ENCODE results near the gene KLHL21.
A peak's percentile ranks its signal among the peaks of the same experiment; 100 is the strongest.
"Not testable (repeated sequence)": the region's sequence is repeated elsewhere in the genome, so short reads cannot be mapped to it uniquely, and the experiment has no call there.

Gene KLHL21, protein sequence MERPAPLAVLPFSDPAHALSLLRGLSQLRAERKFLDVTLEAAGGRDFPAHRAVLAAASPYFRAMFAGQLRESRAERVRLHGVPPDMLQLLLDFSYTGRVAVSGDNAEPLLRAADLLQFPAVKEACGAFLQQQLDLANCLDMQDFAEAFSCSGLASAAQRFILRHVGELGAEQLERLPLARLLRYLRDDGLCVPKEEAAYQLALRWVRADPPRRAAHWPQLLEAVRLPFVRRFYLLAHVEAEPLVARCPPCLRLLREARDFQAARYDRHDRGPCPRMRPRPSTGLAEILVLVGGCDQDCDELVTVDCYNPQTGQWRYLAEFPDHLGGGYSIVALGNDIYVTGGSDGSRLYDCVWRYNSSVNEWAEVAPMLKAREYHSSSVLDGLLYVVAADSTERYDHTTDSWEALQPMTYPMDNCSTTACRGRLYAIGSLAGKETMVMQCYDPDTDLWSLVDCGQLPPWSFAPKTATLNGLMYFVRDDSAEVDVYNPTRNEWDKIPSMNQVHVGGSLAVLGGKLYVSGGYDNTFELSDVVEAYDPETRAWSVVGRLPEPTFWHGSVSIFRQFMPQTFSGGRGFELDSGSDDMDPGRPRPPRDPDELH

GRCh38 chr1:6602669-6603237, at the start of gene KLHL21:
TSS of gene KLHL21 (minus strand) at chr1:6602869. CDS start at chr1:6602817, 52 bp downstream.
- DNase-seq = peak; percentile 40 to 97 (median 90)
- intact Hi-C loops (cut with DNase I) = loop anchor here (10.0 kb wide), 1 partner anchor 48 kb away; the partner anchor contains the start of genes NOL9 and TAS1R1

- intact Hi-C loops (cut with DNase I) = no loop called here
- DNase-seq = no peak
Measured at GRCh38 chr1:6651909-6652308, 49.2 kb upstream of the KLHL21 start.

- DNase-seq = no peak
- intact Hi-C loops (cut with DNase I) = loop anchor here (10.0 kb wide), 1 partner anchor 164 kb away; no protein-coding TSS in a partner anchor
Measured at GRCh38 chr1:6648556-6648955, 45.9 kb upstream of the KLHL21 start.

DNA sequence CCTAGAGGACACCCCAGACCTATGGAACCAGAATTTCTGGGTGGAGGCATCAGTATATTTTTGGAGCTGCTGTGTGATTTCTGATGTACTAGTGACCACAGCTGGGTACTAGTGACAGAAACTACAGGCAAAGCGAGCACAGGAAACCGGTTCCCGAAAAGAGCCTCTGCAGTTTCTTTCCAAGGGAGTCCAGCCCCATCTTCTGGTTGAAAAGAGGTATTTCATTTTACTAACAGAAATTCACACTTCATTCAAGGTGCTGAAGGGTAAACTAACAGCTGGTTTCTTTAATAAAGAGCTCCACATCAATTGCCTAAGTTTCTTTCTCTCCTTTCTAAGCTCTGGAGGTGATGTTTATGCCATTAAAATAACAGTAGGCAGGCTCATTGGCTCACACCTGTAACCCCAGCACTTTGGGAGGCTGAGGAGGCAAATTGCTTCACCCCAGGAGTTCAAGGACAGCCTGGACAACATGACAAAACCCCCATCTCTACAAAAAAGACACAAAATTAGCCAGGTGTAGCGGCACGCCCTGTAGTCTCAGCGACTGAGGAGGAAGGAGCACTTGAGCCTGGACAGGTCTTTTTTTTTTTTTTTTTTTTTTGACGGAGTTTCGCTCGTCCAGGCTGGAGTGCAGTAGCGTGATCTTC, 44.0 kb upstream of the KLHL21 start:
- intact Hi-C loops (cut with DNase I) = loop anchor here (10.0 kb wide), 1 partner anchor 162 kb away; no protein-coding TSS in a partner anchor
- peak in 24 of 42 donors; percentile 13 to 73 (median 40) for DNase-seq

- no peak for DNase-seq
- intact Hi-C loops (cut with DNase I) = loop anchor here (10.0 kb wide), 1 partner anchor 160 kb away; no protein-coding TSS in a partner anchor
Measured at GRCh38 chr1:6645018-6645417, 42.3 kb upstream of the KLHL21 start.

DNA sequence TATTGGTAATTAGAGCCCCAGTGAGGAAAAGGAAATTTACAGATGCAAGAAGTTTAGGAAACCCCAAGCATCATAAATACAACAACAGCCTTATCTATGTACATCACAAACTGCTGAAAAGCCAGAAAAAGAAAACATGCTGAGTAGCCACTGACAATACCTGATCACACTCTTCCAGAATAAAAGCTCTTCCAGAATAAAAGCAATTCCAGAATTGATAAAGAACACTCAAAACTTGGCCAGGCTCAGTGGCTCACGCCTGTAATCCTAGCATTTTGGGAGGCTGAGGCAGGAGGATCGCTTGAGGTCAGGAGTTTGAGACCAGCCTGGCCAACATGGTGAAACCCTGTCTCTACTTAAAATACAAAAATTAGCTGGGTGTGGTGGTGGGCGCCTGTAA, 38.2 kb upstream of the KLHL21 start:
- DNase-seq = not testable (repeated sequence)
- intact Hi-C loops (cut with DNase I) = loop anchor here (10.0 kb wide), 1 partner anchor 156 kb away; no protein-coding TSS in a partner anchor

DNA sequence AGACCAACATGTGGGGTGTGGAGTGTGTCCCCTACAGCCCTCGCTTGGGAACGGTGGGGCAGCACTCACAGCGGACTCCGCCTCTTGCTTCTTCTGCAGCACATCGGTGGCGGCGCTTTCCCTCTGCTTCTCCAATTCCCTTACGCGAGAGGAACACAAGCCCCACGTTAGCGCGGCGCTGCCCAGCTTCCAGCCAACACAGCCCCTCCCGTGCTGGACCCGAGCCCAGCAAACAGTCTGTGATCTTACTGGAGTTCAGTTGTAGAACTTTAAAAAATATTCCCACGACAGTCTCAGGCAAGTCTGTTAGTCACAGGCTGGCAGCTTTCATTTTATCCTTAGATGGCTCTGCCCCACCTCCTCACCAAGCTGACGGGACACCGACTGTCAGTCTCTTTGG, 35.6 kb upstream of the KLHL21 start:
- DNase-seq = peak in 37 of 42 donors; percentile 19 to 78 (median 54)
- intact Hi-C loops (cut with DNase I) = no loop called here

GRCh38 chr1:6637770-6638169, 35.1 kb upstream of the KLHL21 start:
- intact Hi-C loops (cut with DNase I) = no loop called here
- no peak for DNase-seq

DNA sequence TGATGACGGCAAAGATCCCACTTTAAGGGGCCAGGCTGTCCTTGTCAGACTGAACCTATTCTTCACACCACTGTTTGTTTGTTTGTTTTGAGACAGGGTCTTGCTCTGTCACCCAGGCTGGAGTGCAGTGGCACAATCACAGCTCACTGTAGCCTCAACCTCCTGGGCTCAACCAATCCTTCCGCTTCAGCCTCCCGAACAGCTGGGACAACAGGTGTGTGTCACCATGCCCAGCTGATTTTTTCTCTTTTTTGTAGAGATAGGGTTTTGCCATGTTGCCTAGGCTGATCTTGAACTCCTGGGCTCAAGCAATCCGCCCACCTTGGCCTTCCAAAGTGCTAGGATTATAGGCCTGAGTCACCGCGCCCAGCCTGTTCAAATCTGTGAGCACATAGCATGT, 34.1 kb upstream of the KLHL21 start:
- DNase-seq; intact Hi-C loops (cut with DNase I): not testable (repeated sequence)

GRCh38 chr1:6635910-6636760, 33.5 kb upstream of the KLHL21 start:
- no peak for DNase-seq
- intact Hi-C loops (cut with DNase I) = no loop called here

DNA sequence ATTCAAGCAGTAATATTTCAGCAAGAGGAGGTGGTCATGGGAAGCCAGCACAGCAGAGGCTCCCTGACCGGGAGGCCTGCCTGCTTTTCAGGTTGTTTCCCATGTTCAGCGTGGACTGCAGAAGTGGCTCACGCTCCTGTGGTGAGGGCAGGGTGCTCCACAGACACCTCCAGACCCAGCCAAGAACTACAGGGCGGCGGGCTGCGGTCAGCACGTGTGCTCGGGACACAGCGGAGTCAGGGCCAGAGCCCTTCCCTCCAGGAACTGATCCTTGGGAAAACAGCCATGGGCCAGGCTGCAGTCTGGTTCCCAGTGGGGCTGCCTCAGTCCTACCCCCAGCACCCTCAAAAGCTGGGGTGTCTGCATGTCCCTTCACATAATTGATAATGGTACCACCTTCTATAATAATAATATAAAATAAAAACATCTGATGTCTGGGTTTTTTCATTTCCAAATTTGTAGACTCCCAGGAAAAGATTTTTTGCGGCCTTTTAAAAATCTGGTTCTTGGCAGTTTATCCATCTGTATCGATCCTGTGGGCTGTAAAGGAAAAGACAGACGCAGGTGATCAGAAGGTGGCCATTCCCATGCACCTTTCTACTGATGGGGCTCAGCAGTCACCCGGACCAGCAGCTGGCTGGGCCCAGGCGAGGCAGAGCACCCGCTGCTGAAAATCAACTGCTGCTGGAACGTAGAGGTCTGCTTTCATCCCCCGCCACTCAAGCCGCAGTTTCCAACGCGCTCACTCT, 32.7 kb upstream of the KLHL21 start:
- no peak for DNase-seq
- intact Hi-C loops (cut with DNase I) = no loop called here

DNA sequence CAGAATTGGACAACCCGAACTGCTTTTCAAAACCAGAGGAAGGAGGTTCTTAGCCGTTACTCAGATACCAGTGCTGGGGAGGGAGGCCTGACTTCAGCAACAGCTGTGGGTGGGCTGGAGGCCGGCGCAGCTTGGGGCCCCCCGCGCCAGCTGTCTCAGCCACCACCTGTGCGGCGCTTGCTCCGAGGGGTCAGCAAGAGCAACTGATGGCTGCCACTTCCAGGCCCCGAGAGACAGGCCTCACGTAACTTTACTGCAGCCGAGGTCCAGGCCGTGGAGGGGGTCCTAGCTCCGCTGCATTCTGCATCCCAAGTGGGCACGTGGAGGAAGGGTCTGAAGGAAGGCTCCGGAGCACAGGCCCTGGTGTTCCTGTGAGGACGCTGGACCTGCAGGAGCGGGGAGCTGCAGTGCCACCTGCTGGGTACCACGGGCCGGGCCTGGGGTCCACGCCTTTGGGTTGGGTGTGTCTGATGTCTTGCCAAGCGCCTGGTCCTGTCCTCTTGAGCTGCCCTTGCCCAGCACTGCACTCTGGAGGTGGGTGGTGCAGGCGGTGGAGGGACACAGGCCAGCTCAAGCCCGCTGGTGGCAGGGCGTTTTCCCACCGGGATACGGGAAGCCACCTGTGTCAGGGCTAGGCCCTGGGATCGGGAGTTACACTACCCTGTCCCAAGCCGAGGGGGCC, 31.8 kb upstream of the KLHL21 start:
- DNase-seq = peak in 35 of 42 donors; percentile 22 to 78 (median 43)
- intact Hi-C loops (cut with DNase I) = no loop called here

- no peak for DNase-seq
- intact Hi-C loops (cut with DNase I) = no loop called here
Measured at GRCh38 chr1:6632588-6633514, 30.2 kb upstream of the KLHL21 start.

DNA sequence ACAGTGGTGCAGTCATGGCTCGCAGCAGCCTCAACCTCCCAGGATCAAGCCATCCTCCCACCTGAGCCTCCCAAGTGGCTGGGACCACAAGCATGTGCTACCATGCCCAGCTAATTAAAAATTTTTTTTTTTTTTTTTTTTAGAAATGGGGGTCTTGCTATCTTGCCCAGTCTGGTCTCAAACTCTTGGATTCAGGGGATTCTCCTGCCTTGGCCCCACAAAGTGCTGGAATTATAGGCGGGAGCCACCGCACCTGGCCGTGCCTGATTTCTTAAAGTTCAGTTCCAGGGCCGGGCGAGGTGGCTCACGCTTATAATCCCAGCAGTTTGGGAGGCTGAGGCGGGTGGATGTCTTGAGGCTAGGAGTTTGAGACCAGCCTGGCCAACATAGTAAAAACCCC, 28.4 kb upstream of the KLHL21 start:
- no peak for DNase-seq
- intact Hi-C loops (cut with DNase I) = no loop called here

DNA sequence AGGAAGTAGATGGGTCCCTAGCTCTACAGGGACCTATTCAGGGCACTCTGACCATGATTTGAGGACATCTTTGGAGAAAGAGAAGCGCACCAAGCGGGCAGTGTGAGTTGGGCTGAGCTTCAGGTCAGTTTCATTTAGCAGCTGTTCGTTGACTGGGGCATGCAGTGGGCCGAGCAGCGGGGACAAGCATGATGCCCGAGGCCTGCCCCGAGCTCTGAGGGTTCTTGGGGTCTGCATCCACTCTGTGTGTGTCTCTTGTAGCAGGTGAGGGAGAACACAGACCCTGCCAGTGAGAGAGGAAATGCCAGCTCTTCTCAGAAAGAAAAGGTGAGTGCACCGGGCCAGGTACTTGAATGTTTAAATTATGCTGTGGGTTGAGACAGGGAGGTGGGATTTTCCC, 27.4 kb upstream of the KLHL21 start:
- intact Hi-C loops (cut with DNase I) = no loop called here
- DNase-seq = no peak

- DNase-seq = no peak
- intact Hi-C loops (cut with DNase I) = loop anchor here (10.0 kb wide), 1 partner anchor 156 kb away; the partner anchor contains the start of gene CAMTA1
Measured at GRCh38 chr1:6628971-6629479, 26.4 kb upstream of the KLHL21 start.
